Activated CD4-positive, alpha-beta T cell treated with anti-CD3 and anti-CD28 coated beads, Interleukin-2, amount 50 U/mL, for 4 hours (primary cell): ENCODE measurements around the gene NLRP3.
"Not testable (repeated sequence)": the region's sequence is repeated elsewhere in the genome, so short reads cannot be mapped to it uniquely, and the experiment has no call there.

ENCODE experiments used
- DNase-seq, 2 experiments: peaks; one replicate each; pipeline ENCODE4 v3.0.0-alpha.2; 2020

The NLRP3 gene

DNA sequence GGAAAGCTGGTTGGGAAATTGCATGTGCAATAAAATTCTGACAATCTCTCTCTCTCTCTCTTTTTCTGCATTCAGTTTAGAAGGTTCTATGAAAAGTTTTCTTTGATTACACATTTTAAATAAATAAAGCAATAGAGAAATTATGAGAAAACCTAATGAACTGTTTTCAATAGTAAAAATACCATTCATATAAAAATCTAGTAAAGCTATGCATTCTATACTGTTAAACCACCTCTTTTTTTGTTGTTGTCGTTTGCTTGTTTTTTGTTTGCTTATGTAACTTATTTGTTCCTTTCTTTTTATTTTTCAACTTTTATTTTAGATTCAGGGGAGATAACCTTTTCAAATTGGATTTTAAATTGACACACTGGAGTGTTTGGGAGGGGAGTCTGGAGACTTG is 56.1 kb downstream of the NLRP3 start:
- no peak for DNase-seq

- DNase-seq, result no peak
These were observed 58.4 kb downstream of the NLRP3 start for GRCh38 chr1:247474367-247474766.

DNA sequence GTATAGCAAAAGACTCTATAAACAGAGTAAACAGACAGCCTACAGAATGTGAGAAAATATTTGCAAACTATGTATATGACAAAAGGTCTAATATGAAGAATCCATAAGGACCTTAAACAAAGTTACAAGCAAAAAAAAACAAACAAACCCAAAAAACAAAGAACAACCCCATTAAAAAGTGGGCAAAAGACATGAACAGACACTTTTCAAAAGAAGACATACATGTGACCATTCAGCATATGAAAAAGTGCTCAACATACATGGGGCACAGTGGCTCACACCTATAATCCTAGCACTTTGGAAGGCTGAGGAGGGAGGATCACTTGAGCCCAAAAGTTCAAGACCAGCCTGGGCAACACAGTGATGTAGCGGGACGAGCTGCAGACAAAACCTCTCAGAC is 59.8 kb downstream of the NLRP3 start:
- no peak for DNase-seq

GRCh38 chr1:247476328-247477058 is 60.5 kb downstream of the NLRP3 start:
- DNase-seq, result not testable (repeated sequence)

DNA sequence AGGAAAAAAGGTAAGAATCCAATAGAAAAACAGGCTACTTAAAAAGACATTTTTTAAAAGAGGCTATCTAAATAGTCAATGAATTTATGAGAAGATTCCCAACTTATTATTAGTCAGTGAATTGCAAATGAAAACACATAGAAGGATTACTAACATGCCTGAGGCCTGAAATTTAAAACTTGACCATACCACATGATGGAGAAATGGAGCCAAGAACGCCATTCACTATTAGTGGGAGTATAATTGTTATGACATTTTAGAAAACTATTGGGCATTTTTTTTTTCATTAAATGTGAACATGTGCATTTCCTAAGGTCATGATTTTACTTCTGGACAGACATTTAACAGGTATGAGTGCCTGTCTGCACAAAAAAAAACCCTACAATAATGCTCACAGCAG is 66.8 kb downstream of the NLRP3 start:
- no peak for DNase-seq

- DNase-seq, result peak; percentile 8 to 12
These were observed 71.1 kb downstream of the NLRP3 start for GRCh38 chr1:247487057-247487456.

DNA sequence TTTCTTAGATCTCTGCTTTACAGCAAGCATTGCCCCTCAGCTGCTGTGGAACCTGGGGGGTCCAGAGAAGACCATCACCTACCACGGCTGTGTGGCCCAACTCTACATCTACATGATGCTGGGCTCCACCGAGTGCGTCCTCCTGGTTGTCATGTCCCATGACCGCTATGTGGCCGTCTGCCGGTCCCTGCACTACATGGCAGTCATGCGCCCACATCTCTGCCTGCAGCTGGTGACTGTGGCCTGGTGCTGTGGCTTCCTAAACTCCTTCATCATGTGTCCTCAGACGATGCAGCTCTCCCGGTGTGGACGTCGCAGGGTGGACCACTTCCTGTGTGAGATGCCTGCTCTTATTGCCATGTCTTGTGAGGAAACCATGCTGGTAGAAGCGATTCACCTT is 75.4 kb downstream of the NLRP3 start:
- DNase-seq, result no peak

DNA sequence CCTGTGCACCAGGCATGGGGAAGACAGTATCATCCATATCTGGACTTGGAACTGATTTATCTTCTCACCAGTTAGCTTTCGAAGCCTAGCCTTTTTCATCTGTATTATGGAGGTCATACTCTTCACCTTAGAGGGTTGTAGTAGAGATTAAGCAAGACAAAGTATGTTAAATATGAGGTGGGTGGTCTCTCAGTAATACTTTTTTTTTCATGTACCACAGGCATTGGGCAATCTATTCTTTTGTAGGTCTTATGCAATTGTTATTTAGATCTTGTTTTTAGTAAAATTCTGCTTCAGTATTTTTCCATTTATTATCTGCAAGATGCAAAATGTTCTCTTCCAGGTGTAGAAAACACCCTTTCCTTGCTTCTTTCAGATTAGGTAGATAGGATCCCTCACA is 77.1 kb downstream of the NLRP3 start:
- no peak for DNase-seq

GRCh38 chr1:247494767-247495166 is 78.8 kb downstream of the NLRP3 start:
- no peak for DNase-seq

GRCh38 chr1:247496581-247497285 is 80.8 kb downstream of the NLRP3 start:
- no peak for DNase-seq
